HepG2 (cell line): ENCODE data around the gene CATSPERE. TPM values are rescaled to one million over a fixed set of nuclear protein-coding genes. Genes with fewer than 3 reads are reported as not detected.

ENCODE experiments used
- ATAC-seq: fragments of 200-7000 bp; cut with Tn5 transposase; 3 replicates; pipeline ENCODE4 v1.9.1; 2020; ENCODE audit warnings: mild to moderate bottlenecking, moderate library complexity
- BruUV-seq: library from RNA; stranded (reverse); fragments of 400-500 nt; replicated peaks from 2 replicates; lab custom pipeline; 2021; lab: Mats Ljungman, UMichigan
- CTCF ChIA-PET: fragments of 300-600 bp; formaldehyde crosslinking; extraction: SDS; loops from one replicate; lab custom pipeline; 2021; ENCODE audit warnings: low total read pairs, inconsistent platforms, low intra/inter-chr PET ratio; lab: Yijun Ruan, JAX
- POLR2A ChIA-PET: fragments of 350-600 bp; sonication (Branson Sonifier 250); formaldehyde crosslinking; loops from one replicate; lab custom pipeline; 2020; ENCODE audit warnings: antibody characterized with exemption, inconsistent platforms; lab: Yijun Ruan, JAX
- DNase-seq: peaks from one replicate; pipeline ENCODE4 v3.0.0-alpha.2; 2015; ENCODE audit warnings: low spot score
- FAIRE-seq: peaks from 3 replicates; lab custom pipeline; 2011; peaks lifted over from hg19 to GRCh38; lab: Jason Lieb, UNC
- H2AFZ ChIP-seq: one replicate; pipeline ENCODE4 v1.6.1; 2011; ENCODE audit warnings: low read length, inconsistent platforms
- H3K27ac ChIP-seq: fragments of 300-600 bp; 3 replicates; pipeline ENCODE4 v1.8.0; 2011; ENCODE audit warnings: mixed run types, mild to moderate bottlenecking, mixed read lengths, low read length, inconsistent platforms; ENCODE audit not compliant: insufficient read depth; ENCODE audit errors: extremely low read length
- H3K27me3 ChIP-seq, 2 experiments: fragments of 200-600 bp in 1 of 2; 2 replicates in 1 of 2; 3 replicates in 1 of 2; pipeline versions ENCODE4 v1.6.0 to v1.8.0; 2011; ENCODE audit warnings: low read length in 2 of 2, mild to moderate bottlenecking in 2 of 2, moderate library complexity in 2 of 2, inconsistent platforms in 1 of 2; ENCODE audit not compliant: insufficient read depth in 2 of 2, control insufficient read depth in 1 of 2
- H3K36me3 ChIP-seq, 2 experiments: fragments of 200-600 bp in 1 of 2; replicated peaks in 1 of 2; 2 replicates in 1 of 2; 3 replicates in 1 of 2; pipeline versions ENCODE4 v1.5.1 to v1.8.0; 2011; ENCODE audit warnings: low read length in 2 of 2, inconsistent platforms in 1 of 2; ENCODE audit not compliant: insufficient read depth in 2 of 2, control insufficient read depth in 1 of 2
- H3K4me1 ChIP-seq: 2 replicates; pipeline ENCODE4 v1.5.1; 2012; ENCODE audit warnings: low read length, inconsistent platforms; ENCODE audit not compliant: insufficient read depth
- H3K4me2 ChIP-seq: 2 replicates; pipeline ENCODE4 v1.6.0; 2011; ENCODE audit warnings: low read depth, low read length, inconsistent platforms
- H3K4me3 ChIP-seq, 3 experiments: fragments of 200-600 bp in 1 of 3; sonication (generic), shearing (Covaris generic) in 1 of 3; replicated peaks in 1 of 3; 2 replicates each; pipeline ENCODE4 v1.5.1; 2011 to 2016; ENCODE audit warnings: low read length in 3 of 3, inconsistent platforms in 2 of 3, low read depth in 2 of 3, mild to moderate bottlenecking in 2 of 3, control low read depth in 1 of 3, mixed read lengths in 1 of 3; ENCODE audit not compliant: insufficient read depth in 1 of 3
- H3K79me2 ChIP-seq: one replicate; pipeline ENCODE4 v1.6.1; 2011; ENCODE audit warnings: low read length, inconsistent platforms; ENCODE audit not compliant: insufficient read depth
- H3K9ac ChIP-seq: 2 replicates; pipeline ENCODE4 v1.6.0; 2011; ENCODE audit warnings: mild to moderate bottlenecking, low read depth, low read length, inconsistent platforms; ENCODE audit not compliant: insufficient read depth
- H3K9me3 ChIP-seq: 2 replicates; pipeline ENCODE4 v1.5.1; 2012; ENCODE audit warnings: mild to moderate bottlenecking, low read length
- H4K20me1 ChIP-seq: 2 replicates; pipeline ENCODE4 v1.6.0; 2011; ENCODE audit warnings: inconsistent platforms, mild to moderate bottlenecking, low read length, moderate library complexity; ENCODE audit not compliant: insufficient read depth
- BCLAF1 ChIP-seq: fragments of 450-650 bp; IDR thresholded peaks from 2 replicates; pipeline ENCODE4 v1.6.1; 2017; ENCODE audit warnings: mild to moderate bottlenecking
- CEBPG ChIP-seq: IDR thresholded peaks from 2 replicates; pipeline ENCODE4 v1.6.1; 2016
- CENPX ChIP-seq: sonication (generic); formaldehyde crosslinking; IDR thresholded peaks from 2 replicates; pipeline ENCODE4 v1.9.0; 2021; ENCODE audit warnings: mild to moderate bottlenecking, missing genetic modification reagents, moderate library complexity
- GATAD1 ChIP-seq: IDR thresholded peaks from 2 replicates; pipeline ENCODE4 v1.6.1; 2016; ENCODE audit warnings: missing genetic modification reagents, missing compliant biosample characterization
- IKZF5 ChIP-seq: IDR thresholded peaks from 2 replicates; pipeline ENCODE4 v1.6.1; 2018; ENCODE audit warnings: missing genetic modification reagents, mild to moderate bottlenecking, missing compliant biosample characterization
- REST ChIP-seq, 2 experiments: IDR thresholded peaks; 2 replicates each; pipeline ENCODE4 v1.6.1; 2011 to 2012; ENCODE audit warnings: low read length in 2 of 2, borderline replicate concordance in 1 of 2, low read depth in 1 of 2, mild to moderate bottlenecking in 1 of 2, moderate library complexity in 1 of 2
- RFX5 ChIP-seq: IDR thresholded peaks from 2 replicates; pipeline ENCODE4 v1.6.1; 2011; ENCODE audit warnings: low read depth, low read length, improper control_type of control experiment
- TBP ChIP-seq: sonication (generic); formaldehyde crosslinking; IDR thresholded peaks from 2 replicates; pipeline ENCODE4 v1.5.0; 2020; ENCODE audit warnings: missing genetic modification reagents
- ZNF510 ChIP-seq: sonication (generic); formaldehyde crosslinking; IDR thresholded peaks from 2 replicates; pipeline ENCODE4 v1.4.0; 2020; ENCODE audit warnings: low read depth, mild to moderate bottlenecking, missing genetic modification reagents
- ZNF572 ChIP-seq: sonication (generic); formaldehyde crosslinking; IDR thresholded peaks from 2 replicates; pipeline ENCODE4 v1.5.1; 2020; ENCODE audit warnings: mild to moderate bottlenecking, missing genetic modification reagents
- WGBS: methylation state at CpG from one replicate; pipeline ENCODE4 v1.1.6; 2017; ENCODE audit warnings: low lambda C conversion rate; 5-methylcytosine and 5-hydroxymethylcytosine counted together
- in situ Hi-C: cut with HindIII; loops from 2 replicates; pipeline ENCODE4 v1.10.0; 2017; ENCODE audit warnings: low pct_unique_long_range_greater_than_20kb; ENCODE audit not compliant: extremely low pct_ligation_motif_present
- intact Hi-C: fragments of 100-400 bp; cut with micrococcal nuclease; formaldehyde crosslinking; loops from one replicate; pipeline ENCODE4 v1.10.0; 2022; ENCODE audit not compliant: unreplicated experiment
- polyA plus RNA-seq, 8 experiments: library from polyadenylated mRNA; depleted of rRNA in 3 of 8; stranded (reverse) in 7 of 8; unstranded in 1 of 8; fragments of >200 nt; fragmentation: Illumina TruSeq in 4 of 8; extraction: Trizol in 4 of 8; gene quantifications; 2 replicates each; pipeline versions ENCODE4 v1.2.1 to v1.2.3, GENCODE V29; 2011 to 2016; ENCODE audit warnings: low read depth in 4 of 8, missing spikeins in 1 of 8, mixed read lengths in 1 of 8; ENCODE audit not compliant: insufficient read depth in 1 of 8
- total RNA-seq, 5 experiments: library from RNA; depleted of rRNA; stranded (reverse); fragments of >200 nt; fragmentation: Illumina TruSeq; extraction: Trizol; gene quantifications; 2 replicates each; pipeline ENCODE4 v1.2.3, GENCODE V29; 2016; ENCODE audit warnings: low read depth in 1 of 5

Gene CATSPERE
- total and polyA plus RNA-seq, 2 of the 13 experiments (the other 11 are each of a cell fraction or from before 2014, with no cell fraction given), result 0.34 to 0.51 TPM

- DNase-seq (no peak), ATAC-seq (no peak), FAIRE-seq (no peak)
- no peak overlapping the region for H3K27ac ChIP-seq
- no peaks in the 10 kb centered on the region for H3K36me3 ChIP-seq
- no peak overlapping the region for H3K9ac ChIP-seq
- H3K4me2 ChIP-seq, result no peak overlapping the region
- H3K4me1 ChIP-seq, result peaks cover 9% of the 10 kb centered on the region
- in situ Hi-C loops, result no loop called here
- CTCF ChIA-PET, result no interaction called here
- 0 out of 2 replicates have a peak, but pooled peaks cover 4% of the 10 kb centered on the region for H3K9me3 ChIP-seq
- 0 out of 5 replicates have a peak, but pooled peaks cover 0 to 2% of the 10 kb centered on the region in 2 experiments for H3K27me3 ChIP-seq
- no peak overlapping the region for H2AFZ ChIP-seq
- H4K20me1 ChIP-seq, result no peaks in the 10 kb centered on the region
- WGBS, result no CpG with 5 or more reads among the region's 4 CpGs
- H3K79me2 ChIP-seq, result no peaks in the 10 kb centered on the region
- intact Hi-C loops, result no loop called here
- H3K4me3 ChIP-seq, result no peak overlapping the region
- POLR2A ChIA-PET, result no interaction called here
- BruUV-seq, result no TSS peak
- TF ChIP-seq BCLAF1 (no peak), CENPX (CRISPR knock-in tag) (no peak), GATAD1 (CRISPR knock-in tag) (no peak), IKZF5 (no peak), RFX5 (no peak), REST (IDR thresholded peaks at IDR 0.05; ENCODE audit: borderline replicate concordance in 1 of 2, low read depth in 1 of 2, low read length in 2 of 2) (no peak), TBP (no peak), CEBPG (CRISPR knock-in tag) (no peak), ZNF572 (CRISPR knock-in tag) (no peak), ZNF510 (CRISPR knock-in tag) (no peak)
Observed at GRCh38 chr1:244585867-244586266, 124.8 kb downstream of the CATSPERE start.
